GM12872 (cell line): Measurements from ENCODE around the gene PMEPA1.

Source experiments
- CTCF ChIP-seq: IDR thresholded peaks from 3 replicates; pipeline ENCODE4 v1.5.1; 2011; ENCODE audit warnings: low read depth, mild to moderate bottlenecking, low read length, moderate library complexity; ENCODE audit not compliant: insufficient read depth

PMEPA1 gene

DNA sequence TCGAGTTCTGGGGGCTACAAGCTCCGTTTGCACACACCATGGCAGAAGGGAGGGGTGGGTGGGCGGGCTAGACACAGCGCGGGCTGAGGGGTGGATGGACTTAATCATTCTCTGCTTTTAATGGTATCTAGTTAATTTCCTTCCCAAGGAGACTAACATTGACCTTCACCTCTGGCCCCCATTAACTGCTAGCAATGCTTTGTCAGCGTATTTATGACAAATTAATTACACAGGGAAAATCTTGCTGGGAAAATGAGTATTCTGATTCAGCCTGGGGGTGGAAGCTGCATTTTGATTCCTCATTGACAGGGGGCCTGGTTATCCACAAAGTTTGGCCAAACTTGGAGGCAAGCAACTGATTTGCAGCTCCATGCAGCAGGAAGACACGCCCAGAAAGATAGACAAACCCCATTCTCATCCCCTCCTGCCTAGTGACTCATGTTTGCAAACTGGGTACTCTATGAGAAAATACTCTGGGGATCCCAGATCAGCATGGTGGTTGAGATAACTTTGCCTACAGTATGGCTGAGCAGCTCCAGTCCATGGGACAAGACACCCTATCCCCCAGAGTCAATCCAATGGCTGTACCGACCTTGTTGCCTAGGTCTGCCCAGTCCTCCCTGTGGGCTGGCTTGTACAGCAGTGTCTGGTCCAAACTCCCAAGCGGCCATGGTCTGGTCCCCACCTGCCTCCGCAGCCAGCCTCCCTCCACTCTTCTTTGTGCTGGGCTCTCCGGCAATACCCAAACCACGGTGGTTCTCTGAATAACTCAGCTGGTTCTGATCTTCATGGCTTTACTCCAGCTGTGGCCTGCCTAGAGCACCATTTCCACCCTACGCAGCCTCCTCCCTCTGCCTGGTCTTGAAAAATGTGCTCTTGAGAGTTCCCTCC is 109.2 kb downstream of the PMEPA1 start:
- no peak for TF ChIP-seq CTCF

DNA sequence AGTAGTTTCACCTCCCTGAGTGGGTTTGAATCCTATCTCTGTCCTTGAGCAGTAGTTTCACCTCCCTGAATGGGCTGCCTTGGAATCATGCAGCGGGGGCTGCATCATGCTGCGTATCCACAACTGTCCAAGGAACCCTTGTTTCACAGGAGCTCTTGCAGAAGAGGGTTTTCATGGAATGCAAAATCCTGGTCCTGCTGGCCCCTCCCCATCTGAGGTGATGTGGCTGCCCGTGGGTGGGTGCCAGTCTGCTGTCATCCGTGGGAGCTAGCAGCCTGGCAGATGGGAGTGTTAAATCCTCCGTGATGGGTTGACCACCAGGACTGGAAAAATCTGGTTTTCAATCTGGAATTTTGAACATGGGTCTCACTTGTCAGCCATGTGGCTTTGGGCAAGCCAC is 111.3 kb downstream of the PMEPA1 start:
- no peak for TF ChIP-seq CTCF
